K562 (cell line): ENCODE data around the gene MGP. TPM values are rescaled to one million over a fixed set of nuclear protein-coding genes. Genes with fewer than 3 reads are reported as not detected.

ENCODE experiments used
- ATAC-seq: fragments of 200-7000 bp; cut with Tn5 transposase; 3 replicates; pipeline ENCODE4 v1.9.1; 2020; ENCODE audit warnings: moderate library complexity
- BruUV-seq: library from RNA; stranded (reverse); fragments of 400-500 nt; replicated peaks from 2 replicates; lab custom pipeline; 2021; lab: Mats Ljungman, UMichigan
- CTCF ChIA-PET: fragments of 300-600 bp; formaldehyde crosslinking; extraction: SDS; loops from one replicate; lab custom pipeline; 2021; ENCODE audit warnings: low intra/inter-chr PET ratio; lab: Yijun Ruan, JAX
- POLR2A ChIA-PET: fragments of 300-600, 350-650 bp; sonication (Branson Sonifier 250); formaldehyde crosslinking; extraction: SDS; loops from one replicate; lab custom pipeline; 2021; ENCODE audit warnings: antibody characterized with exemption, inconsistent platforms; lab: Yijun Ruan, JAX
- DNase-seq, 4 experiments: peaks; one replicate each; pipeline versions ENCODE4 v3.0.0 to v3.0.0-alpha.2; 2011 to 2018; ENCODE audit warnings: low spot score in 3 of 4, mixed read lengths in 3 of 4; ENCODE audit errors: extremely low read depth in 1 of 4
- FAIRE-seq: peaks from 2 replicates; lab custom pipeline; 2011; peaks lifted over from hg19 to GRCh38; lab: Jason Lieb, UNC
- H2AFZ ChIP-seq: 2 replicates; pipeline ENCODE4 v1.6.0; 2011; ENCODE audit warnings: low read depth, low read length, control low read depth, inconsistent platforms
- H3K27ac ChIP-seq: fragments of 200-600 bp; 3 replicates; pipeline ENCODE4 v1.8.0; 2011; ENCODE audit warnings: low read depth, mild to moderate bottlenecking, control low read depth, inconsistent platforms, low read length, moderate library complexity, mixed read lengths; ENCODE audit errors: extremely low read depth
- H3K27me3 ChIP-seq, 2 experiments: fragments of 300-600 bp in 1 of 2; 2 replicates in 1 of 2; 3 replicates in 1 of 2; pipeline versions ENCODE4 v1.6.0 to v1.8.0; 2011; ENCODE audit warnings: inconsistent platforms in 2 of 2, low read length in 2 of 2, mild to moderate bottlenecking in 1 of 2, mixed read lengths in 1 of 2, moderate library complexity in 1 of 2; ENCODE audit not compliant: control insufficient read depth in 2 of 2, insufficient read depth in 2 of 2
- H3K36me3 ChIP-seq: fragments of 300-600 bp; 3 replicates; pipeline ENCODE4 v1.8.0; 2011; ENCODE audit warnings: mild to moderate bottlenecking, low read length, inconsistent platforms; ENCODE audit not compliant: control insufficient read depth, insufficient read depth
- H3K4me1 ChIP-seq, 2 experiments: fragments of 200-600 bp in 1 of 2; replicated peaks in 1 of 2; 2 replicates in 1 of 2; 3 replicates in 1 of 2; pipeline versions ENCODE4 v1.5.1 to v1.8.0; 2011; ENCODE audit warnings: inconsistent platforms in 2 of 2, low read length in 2 of 2, mild to moderate bottlenecking in 1 of 2, mixed read lengths in 1 of 2, moderate library complexity in 1 of 2; ENCODE audit not compliant: control insufficient read depth in 2 of 2, insufficient read depth in 2 of 2
- H3K4me2 ChIP-seq: 2 replicates; pipeline ENCODE4 v1.6.1; 2011; ENCODE audit warnings: low read length, control low read depth, inconsistent platforms, mixed read lengths; ENCODE audit not compliant: insufficient read depth
- H3K4me3 ChIP-seq: fragments of 200-600 bp; sonication (generic), shearing (Covaris generic); 2 replicates; pipeline ENCODE4 v1.5.1; 2016; ENCODE audit warnings: control low read depth, inconsistent platforms
- H3K79me2 ChIP-seq: fragments of 200-600 bp; 3 replicates; pipeline ENCODE4 v1.8.0; 2011; ENCODE audit warnings: low read length, inconsistent platforms; ENCODE audit not compliant: control insufficient read depth, insufficient read depth
- H3K9ac ChIP-seq, 2 experiments: 2 replicates each; pipeline versions ENCODE4 v1.6.0 to v1.6.1; 2011; ENCODE audit warnings: low read depth in 2 of 2, low read length in 2 of 2, control low read depth in 1 of 2, inconsistent platforms in 1 of 2, mild to moderate bottlenecking in 1 of 2, mixed read lengths in 1 of 2; ENCODE audit not compliant: insufficient read depth in 1 of 2
- H3K9me1 ChIP-seq: one replicate; pipeline ENCODE4 v1.6.0; 2011; ENCODE audit warnings: inconsistent platforms, mild to moderate bottlenecking, low read length, moderate library complexity; ENCODE audit not compliant: control insufficient read depth, insufficient read depth
- H3K9me3 ChIP-seq: replicated peaks from 2 replicates; pipeline ENCODE4 v1.5.1; 2011; ENCODE audit warnings: low read depth, low read length, inconsistent platforms; ENCODE audit not compliant: control insufficient read depth, insufficient read depth
- H4K20me1 ChIP-seq: replicated peaks from 2 replicates; pipeline ENCODE4 v1.6.1; 2011; ENCODE audit warnings: low read length, inconsistent platforms, mixed read lengths; ENCODE audit not compliant: control insufficient read depth, insufficient read depth
- ATF1 ChIP-seq, 2 experiments: fragments of 450-650 bp in 1 of 2; IDR thresholded peaks; 2 replicates each; pipeline ENCODE4 v1.6.1; 2016; ENCODE audit warnings: missing compliant biosample characterization in 1 of 2, missing genetic modification characterization in 1 of 2
- CHCHD3 ChIP-seq: fragments of 250-450 bp; sonication (Bioruptor Pico); IDR thresholded peaks from 2 replicates; pipeline ENCODE4 v2.1.2; 2022; ENCODE audit warnings: mild to moderate bottlenecking
- CHD1 ChIP-seq: fragments of 200-600 bp; sonication (generic); IDR thresholded peaks from one replicate; pipeline ENCODE4 v1.6.1; 2012; ENCODE audit warnings: mild to moderate bottlenecking, moderate library complexity, low read length, inconsistent platforms
- MAFG ChIP-seq: fragments of 450-650 bp; conservative IDR thresholded peaks from 2 replicates; pipeline ENCODE4 v1.6.1; 2016; ENCODE audit warnings: missing genetic modification characterization, missing compliant biosample characterization
- MYNN ChIP-seq, 2 experiments: sonication (generic); formaldehyde crosslinking in 1 of 2; IDR thresholded peaks; 2 replicates each; pipeline versions ENCODE4 v1.5.0 to v1.6.1; 2016 to 2020; ENCODE audit warnings: antibody characterized with exemption in 1 of 2, missing genetic modification reagents in 1 of 2
- NFE2 ChIP-seq: IDR thresholded peaks from 2 replicates; pipeline ENCODE4 v1.6.1; 2014; ENCODE audit warnings: antibody characterized with exemption, low read depth
- NFIC ChIP-seq: fragments of 450-650 bp; IDR thresholded peaks from 2 replicates; pipeline ENCODE4 v1.6.1; 2017; ENCODE audit warnings: mild to moderate bottlenecking, inconsistent platforms
- NRF1 ChIP-seq, 2 experiments: fragments of 450-650 bp; IDR thresholded peaks in 1 of 2; conservative IDR thresholded peaks in 1 of 2; 2 replicates each; pipeline ENCODE4 v1.6.1; 2014; ENCODE audit warnings: mild to moderate bottlenecking in 2 of 2
- POLR2B ChIP-seq: fragments of 450-650 bp; IDR thresholded peaks from 2 replicates; pipeline ENCODE4 v1.6.1; 2018; ENCODE audit warnings: low read depth; ENCODE audit not compliant: partially characterized antibody
- POU5F1 ChIP-seq: fragments of 150-350 bp; IDR thresholded peaks from 2 replicates; pipeline ENCODE4 v1.6.1; 2014; ENCODE audit warnings: borderline replicate concordance, low read length, low read depth, mild to moderate bottlenecking; ENCODE audit not compliant: partially characterized antibody
- RAD21 ChIP-seq, 2 experiments: fragments of 250-450 bp in 1 of 2; fragments of 450-650 bp in 1 of 2; sonication (Bioruptor Pico) in 1 of 2; formaldehyde crosslinking in 1 of 2; IDR thresholded peaks in 1 of 2; conservative IDR thresholded peaks in 1 of 2; 2 replicates each; pipeline versions ENCODE4 v1.4.0 to v1.8.0; 2020 to 2022; ENCODE audit warnings: mild to moderate bottlenecking in 2 of 2, moderate library complexity in 1 of 2
- RBM39 ChIP-seq: fragments of 200-400 bp; formaldehyde crosslinking; optimal IDR thresholded peaks from 2 replicates; pipeline ENCODE3; 2018; ENCODE audit warnings: low read depth, low read length
- SMAD3 ChIP-seq: fragments of 450-650 bp; formaldehyde crosslinking; conservative IDR thresholded peaks from 2 replicates; pipeline ENCODE4 v1.4.0; 2020; ENCODE audit warnings: mild to moderate bottlenecking
- ZC3H8 ChIP-seq: fragments of 450-650 bp; IDR thresholded peaks from 2 replicates; pipeline ENCODE4 v1.6.1; 2017
- ZNF143 ChIP-seq: sonication (generic); formaldehyde crosslinking; IDR thresholded peaks from 2 replicates; pipeline ENCODE4 v1.9.0; 2022; ENCODE audit warnings: mild to moderate bottlenecking, missing genetic modification reagents
- WGBS: fragments of 100-300 bp; shearing (Covaris generic); methylation state at CpG from one replicate; pipeline ENCODE4 v1.1.6; 2016; ENCODE audit warnings: low coverage, mixed read lengths; ENCODE audit not compliant: insufficient coverage; ENCODE audit errors: missing lambda C conversion rate; 5-methylcytosine and 5-hydroxymethylcytosine counted together
- in situ Hi-C: fragments of 300-500 bp; cut with MboI; formaldehyde crosslinking; loops from 4 replicates; pipeline ENCODE4 v1.15.0; 2018; ENCODE audit warnings: inconsistent platforms, mixed read lengths
- intact Hi-C: fragments of 100-400 bp; cut with micrococcal nuclease; formaldehyde crosslinking; loops from 2 replicates; pipeline ENCODE4 v1.14.2; 2022
- polyA plus RNA-seq, 8 experiments: library from polyadenylated mRNA; depleted of rRNA in 4 of 8; stranded (reverse) in 5 of 8; unstranded in 3 of 8; fragments of >200 nt; fragmentation: Nextera tagmentation in 2 of 8; fragmentation: Illumina TruSeq in 1 of 8; extraction: Ambion mirVana in 2 of 8; extraction: Trizol in 1 of 8; gene quantifications; 2 replicates each; pipeline versions ENCODE4 v1.2.1 to v1.2.3, GENCODE V29; 2011 to 2014; ENCODE audit warnings: inconsistent platforms in 1 of 8, missing spikeins in 1 of 8
- total RNA-seq, 7 experiments: library from RNA; depleted of rRNA in 6 of 7; stranded (reverse); fragments of >200 nt in 6 of 7; fragmentation: Illumina TruSeq in 2 of 7; extraction: Trizol in 2 of 7; gene quantifications; 2 replicates each; pipeline versions ENCODE4 v1.2.1 to v1.2.3, GENCODE V29; 2011 to 2021; ENCODE audit warnings: low replicate concordance in 1 of 7
- TF ChIP-seq, protein P1 (sequence below): fragments of 450-650 bp; IDR thresholded peaks from 2 replicates; pipeline ENCODE4 v1.6.1; 2018; ENCODE audit not compliant: partially characterized antibody
- TF ChIP-seq, protein P2 (sequence below), 2 experiments: fragments of 450-650 bp; IDR thresholded peaks; 2 replicates each; pipeline ENCODE4 v1.6.1; 2016

The MGP gene
- total and polyA plus RNA-seq, 9 of the 15 experiments (the other 6 are each of a cell fraction or from before 2014, with no cell fraction given): 1.2 TPM; not detected in 8

DNA sequence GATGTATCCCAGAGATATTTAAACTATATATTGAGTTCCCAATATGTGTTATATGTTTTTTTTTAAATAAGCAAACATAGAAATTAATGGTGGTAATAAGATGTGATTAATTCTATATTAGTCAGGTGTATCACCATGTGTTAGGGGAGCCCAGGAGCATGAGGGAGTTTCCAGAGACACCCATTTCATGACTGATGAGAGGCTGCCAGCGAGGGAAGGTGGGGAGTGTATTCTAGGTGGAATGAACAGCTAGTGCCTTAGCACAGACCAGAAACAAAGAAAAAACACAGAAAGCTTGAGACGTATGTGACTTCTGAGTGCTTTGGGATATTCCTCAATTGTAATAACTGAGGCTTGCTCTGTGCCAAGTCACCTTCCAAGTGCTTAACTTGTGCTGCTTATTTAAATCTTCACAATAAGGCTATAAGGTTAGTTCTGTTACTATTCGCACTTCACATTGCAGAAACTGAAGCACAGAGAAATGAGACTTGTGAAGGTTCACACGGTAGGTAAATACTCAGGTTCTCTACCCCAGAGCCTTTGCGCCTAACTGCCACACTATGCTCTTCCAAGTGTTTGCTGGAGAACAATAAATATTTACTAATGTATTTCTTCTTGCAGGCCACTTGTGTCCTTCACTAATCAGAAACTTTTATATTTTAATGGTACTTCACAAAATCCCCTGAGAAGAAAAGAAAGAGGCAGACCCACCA, 17.9 kb upstream of the MGP start (continued):
- TF ChIP-seq, protein P1, sequence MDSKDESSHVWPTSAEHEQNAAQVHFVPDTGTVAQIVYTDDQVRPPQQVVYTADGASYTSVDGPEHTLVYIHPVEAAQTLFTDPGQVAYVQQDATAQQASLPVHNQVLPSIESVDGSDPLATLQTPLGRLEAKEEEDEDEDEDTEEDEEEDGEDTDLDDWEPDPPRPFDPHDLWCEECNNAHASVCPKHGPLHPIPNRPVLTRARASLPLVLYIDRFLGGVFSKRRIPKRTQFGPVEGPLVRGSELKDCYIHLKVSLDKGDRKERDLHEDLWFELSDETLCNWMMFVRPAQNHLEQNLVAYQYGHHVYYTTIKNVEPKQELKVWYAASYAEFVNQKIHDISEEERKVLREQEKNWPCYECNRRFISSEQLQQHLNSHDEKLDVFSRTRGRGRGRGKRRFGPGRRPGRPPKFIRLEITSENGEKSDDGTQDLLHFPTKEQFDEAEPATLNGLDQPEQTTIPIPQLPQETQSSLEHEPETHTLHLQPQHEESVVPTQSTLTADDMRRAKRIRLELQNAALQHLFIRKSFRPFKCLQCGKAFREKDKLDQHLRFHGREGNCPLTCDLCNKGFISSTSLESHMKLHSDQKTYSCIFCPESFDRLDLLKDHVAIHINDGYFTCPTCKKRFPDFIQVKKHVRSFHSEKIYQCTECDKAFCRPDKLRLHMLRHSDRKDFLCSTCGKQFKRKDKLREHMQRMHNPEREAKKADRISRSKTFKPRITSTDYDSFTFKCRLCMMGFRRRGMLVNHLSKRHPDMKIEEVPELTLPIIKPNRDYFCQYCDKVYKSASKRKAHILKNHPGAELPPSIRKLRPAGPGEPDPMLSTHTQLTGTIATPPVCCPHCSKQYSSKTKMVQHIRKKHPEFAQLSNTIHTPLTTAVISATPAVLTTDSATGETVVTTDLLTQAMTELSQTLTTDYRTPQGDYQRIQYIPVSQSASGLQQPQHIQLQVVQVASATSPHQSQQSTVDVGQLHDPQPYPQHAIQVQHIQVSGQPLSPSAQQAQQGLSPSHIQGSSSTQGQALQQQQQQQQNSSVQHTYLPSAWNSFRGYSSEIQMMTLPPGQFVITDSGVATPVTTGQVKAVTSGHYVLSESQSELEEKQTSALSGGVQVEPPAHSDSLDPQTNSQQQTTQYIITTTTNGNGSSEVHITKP: no peak
- TF ChIP-seq POLR2B (no peak), NRF1 (conservative IDR thresholded peaks at IDR 0.05 in 1 of 2, IDR thresholded peaks at IDR 0.05 in 1 of 2) (no peak), CHD1 (no peak)

DNA sequence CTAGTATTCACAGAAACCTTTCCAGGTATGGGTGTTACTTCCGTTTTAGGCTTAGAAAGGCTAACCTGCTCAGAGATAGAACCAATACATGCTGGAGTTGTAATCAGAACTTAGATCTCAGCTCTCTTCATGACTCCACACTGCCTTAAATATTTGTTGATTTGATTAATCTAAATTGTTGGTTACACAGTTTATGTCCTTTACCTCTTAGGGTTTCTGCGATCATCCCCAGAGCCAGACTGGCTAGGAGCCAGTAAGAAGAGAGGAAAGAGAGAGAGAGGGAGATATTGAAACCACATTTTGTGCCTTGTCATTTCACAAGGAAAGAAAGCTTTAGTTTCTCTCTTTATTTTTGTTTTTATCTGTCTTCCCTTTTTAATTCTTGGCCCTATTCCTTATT, 16.8 kb upstream of the MGP start:
- no peaks in the 10 kb centered on the region for H3K79me2 ChIP-seq
- in situ Hi-C loops (no loop called here), intact Hi-C loops (no loop called here)
- H3K4me2 ChIP-seq: no peak overlapping the region
- no peak for DNase-seq
- no peak for ATAC-seq
- CTCF ChIA-PET: no interaction called here
- no peak overlapping the region for H2AFZ ChIP-seq
- no peak overlapping the region for H3K4me3 ChIP-seq
- H3K9me1 ChIP-seq: no peaks in the 10 kb centered on the region
- no TSS peak for BruUV-seq
- H3K27me3 ChIP-seq: no peaks in the 10 kb centered on the region
- no peak overlapping the region for H3K27ac ChIP-seq
- WGBS: 14% methylated on average over 2 of the region's 2 CpGs
- no peaks in the 10 kb centered on the region for H3K36me3 ChIP-seq
- FAIRE-seq: no peak
- no peaks in the 10 kb centered on the region for H3K9me3 ChIP-seq
- no peaks in the 10 kb centered on the region for H4K20me1 ChIP-seq
- no peak overlapping the region for H3K9ac ChIP-seq
- POLR2A ChIA-PET: interaction anchor here (0.9 kb wide), 1 partner anchor 118 kb away, joined by 3 read pairs; no protein-coding TSS in a partner anchor
- H3K4me1 ChIP-seq: no peaks in the 10 kb centered on the region; a peak in 1 of 5 replicates
- TF ChIP-seq POU5F1 (no peak), ATF1 (CRISPR knock-in tag; IDR thresholded peaks at IDR 0.05) (no peak), ATF1 (tag; IDR thresholded peaks at IDR 0.05) (no peak), MYNN (IDR thresholded peaks at IDR 0.05) (no peak), MYNN (CRISPR knock-in tag; IDR thresholded peaks at IDR 0.05) (no peak), NFIC (0 out of 2 replicates have a peak, but pooled peaks have one; percentile 12), CHCHD3 (no peak), RAD21 (CRISPR knock-in tag; conservative IDR thresholded peaks at IDR 0.05 in 1 of 2, IDR thresholded peaks at IDR 0.05 in 1 of 2) (no peak), RBM39 (no peak), MAFG (tag) (0 out of 2 replicates have a peak, but pooled peaks have one; percentile 33), NFE2 (0 out of 2 replicates have a peak, but pooled peaks have one; percentile 24), ZC3H8 (no peak), ZNF143 (no peak), SMAD3 (no peak)
- TF ChIP-seq, protein P2, sequence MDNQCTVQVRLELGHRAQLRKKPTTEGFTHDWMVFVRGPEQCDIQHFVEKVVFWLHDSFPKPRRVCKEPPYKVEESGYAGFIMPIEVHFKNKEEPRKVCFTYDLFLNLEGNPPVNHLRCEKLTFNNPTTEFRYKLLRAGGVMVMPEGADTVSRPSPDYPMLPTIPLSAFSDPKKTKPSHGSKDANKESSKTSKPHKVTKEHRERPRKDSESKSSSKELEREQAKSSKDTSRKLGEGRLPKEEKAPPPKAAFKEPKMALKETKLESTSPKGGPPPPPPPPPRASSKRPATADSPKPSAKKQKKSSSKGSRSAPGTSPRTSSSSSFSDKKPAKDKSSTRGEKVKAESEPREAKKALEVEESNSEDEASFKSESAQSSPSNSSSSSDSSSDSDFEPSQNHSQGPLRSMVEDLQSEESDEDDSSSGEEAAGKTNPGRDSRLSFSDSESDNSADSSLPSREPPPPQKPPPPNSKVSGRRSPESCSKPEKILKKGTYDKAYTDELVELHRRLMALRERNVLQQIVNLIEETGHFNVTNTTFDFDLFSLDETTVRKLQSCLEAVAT (IDR thresholded peaks at IDR 0.05): no peak
